Activated T-cell treated with anti-CD3 and anti-CD28 coated beads for 1 hour (primary cell): ENCODE results near the gene STK17A.
"Not testable (repeated sequence)": the region's sequence is repeated elsewhere in the genome, so short reads cannot be mapped to it uniquely, and the experiment has no call there.

Source experiments
- DNase-seq: peaks from one replicate; pipeline ENCODE4 v3.0.0-alpha.2; 2020; ENCODE audit warnings: low read depth

The STK17A gene

DNA sequence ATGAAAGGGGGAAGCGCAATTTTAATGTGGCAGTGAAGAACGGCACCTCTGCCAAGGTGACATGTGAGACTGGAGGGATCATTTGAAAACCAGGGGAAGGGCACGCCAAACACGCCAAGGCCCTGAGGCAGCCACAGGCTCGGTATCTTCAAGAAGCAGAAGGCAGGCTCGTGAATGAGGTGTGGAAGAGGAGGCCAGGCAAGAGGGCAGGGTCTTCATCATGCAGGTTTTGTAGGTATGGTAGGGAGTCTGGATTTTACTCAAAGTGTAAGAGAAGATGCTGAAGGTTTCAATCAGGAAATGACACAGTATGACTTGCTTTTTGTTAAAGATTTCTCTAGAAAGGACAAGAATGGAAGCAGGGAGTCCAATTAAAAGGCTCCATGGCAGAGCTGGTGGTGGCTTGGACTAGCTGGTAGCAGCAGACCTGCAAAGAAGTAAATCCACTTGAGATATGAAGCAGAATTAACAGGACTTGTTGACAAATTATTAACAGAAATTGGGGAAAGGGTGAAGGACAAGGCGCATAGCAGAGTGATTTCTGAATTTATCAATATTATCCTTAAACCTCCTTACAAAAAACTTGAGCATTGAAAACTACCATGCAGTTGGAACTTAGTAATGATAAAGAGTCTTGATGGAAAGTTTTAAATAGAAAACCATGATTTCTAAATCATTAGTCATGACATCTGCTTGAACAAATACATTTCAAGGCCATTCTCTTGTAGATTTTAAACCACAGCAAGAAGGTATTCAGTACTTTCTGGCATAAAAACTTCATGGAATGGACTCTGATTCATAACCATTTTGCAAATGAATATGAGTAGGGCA lies 76.0 kb downstream of the STK17A start:
- DNase-seq, result no peak

- no peak for DNase-seq
Observed at GRCh38 chr7:43659549-43659896, 76.6 kb downstream of the STK17A start.

- no peak for DNase-seq
Observed at GRCh38 chr7:43660141-43660540, 77.2 kb downstream of the STK17A start.

DNA sequence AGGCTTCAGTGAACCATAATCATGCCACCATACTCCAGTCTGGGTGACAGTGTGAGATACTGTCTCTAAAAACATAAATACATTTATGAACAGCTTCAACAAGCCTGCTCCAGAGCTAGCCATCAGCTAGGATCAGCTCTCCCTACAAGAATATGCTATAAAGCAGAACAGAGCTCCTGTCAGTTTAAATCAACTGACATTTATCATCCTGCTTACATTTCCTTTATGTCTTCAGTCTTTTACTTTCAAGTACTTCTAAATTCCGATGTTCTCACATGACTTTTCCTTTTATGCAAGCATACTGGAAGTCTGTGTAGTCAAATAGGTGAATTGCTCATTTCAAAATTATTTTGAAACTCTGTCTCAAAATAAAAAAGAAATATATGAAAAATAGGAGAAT lies 81.8 kb downstream of the STK17A start:
- DNase-seq, result no peak

- no peak for DNase-seq
Observed at GRCh38 chr7:43666938-43667337, 84.0 kb downstream of the STK17A start.

DNA sequence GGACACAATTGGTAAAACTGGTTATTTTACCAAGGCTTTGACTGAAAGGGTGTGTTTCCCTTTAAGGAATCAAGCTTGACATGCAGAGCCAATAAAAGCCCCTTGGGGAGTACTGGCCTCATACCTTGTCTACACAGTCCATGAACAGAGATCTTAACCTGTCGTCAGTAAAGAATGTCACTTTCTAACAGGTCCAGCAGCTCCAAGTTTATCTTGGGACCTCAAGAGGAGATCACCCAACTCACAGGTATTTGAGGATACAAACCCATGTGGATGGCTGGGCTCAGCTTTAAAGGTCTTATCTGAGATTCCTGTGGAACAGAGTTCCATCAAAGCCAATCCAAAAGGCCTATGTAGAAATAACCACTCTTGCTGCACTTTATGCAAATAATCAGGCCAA lies 85.1 kb downstream of the STK17A start:
- DNase-seq, result no peak

DNA sequence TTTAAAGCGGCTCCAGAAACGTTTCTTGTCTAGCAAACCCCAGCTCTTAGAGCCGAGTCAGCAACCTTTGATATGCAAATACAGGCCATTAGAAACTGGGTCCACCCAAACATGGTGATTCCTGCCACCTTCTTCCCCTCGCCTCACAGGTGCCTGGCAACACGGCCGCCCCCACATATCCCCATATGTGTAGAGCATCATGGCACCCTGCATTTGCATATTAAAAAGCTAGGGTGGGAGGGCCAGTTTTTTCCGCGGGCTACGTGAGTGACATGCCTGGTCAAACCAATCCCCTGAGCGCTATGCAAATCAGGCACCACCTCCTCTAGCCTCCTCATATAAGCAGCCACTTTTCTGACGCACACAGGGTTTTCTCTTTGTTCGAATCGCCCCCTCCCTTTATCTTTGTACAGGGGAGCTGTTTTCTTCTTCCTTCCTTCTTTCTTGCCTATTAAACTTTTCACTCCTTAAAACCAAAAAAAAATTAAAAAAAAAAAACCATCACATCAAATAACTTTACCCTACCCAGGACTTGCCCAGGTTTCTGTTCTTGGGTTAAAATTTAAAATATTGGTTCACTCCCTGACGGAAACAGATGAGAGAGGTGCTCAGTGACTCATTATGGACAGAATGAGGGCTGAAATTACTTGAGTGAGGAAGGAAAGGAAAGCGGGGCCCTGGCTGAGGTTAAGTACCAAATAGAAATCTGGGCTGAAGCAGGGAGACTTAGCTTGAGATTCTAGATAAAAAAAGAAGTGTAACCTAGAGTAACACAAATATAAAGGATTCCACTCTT lies 86.6 kb downstream of the STK17A start:
- no peak for DNase-seq

DNA sequence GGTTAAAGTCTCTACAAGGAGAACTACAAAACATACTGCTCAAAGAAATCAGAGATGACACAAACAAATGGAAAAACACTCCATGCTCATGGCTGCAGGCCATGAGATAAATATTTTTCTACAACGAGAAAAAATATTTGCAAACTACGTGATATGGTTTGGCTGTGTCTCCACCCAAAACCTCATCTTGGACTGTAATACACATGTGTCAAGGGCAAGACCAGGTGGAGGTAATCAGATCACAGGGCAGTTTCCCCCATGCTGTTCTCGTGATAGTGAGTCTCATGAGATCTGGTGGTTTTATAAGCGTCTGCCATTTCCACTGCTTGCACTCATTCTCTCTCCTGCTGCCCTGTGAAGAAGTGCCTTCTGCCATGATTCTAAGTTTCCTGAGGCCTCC lies 88.6 kb downstream of the STK17A start:
- no peak for DNase-seq

DNA sequence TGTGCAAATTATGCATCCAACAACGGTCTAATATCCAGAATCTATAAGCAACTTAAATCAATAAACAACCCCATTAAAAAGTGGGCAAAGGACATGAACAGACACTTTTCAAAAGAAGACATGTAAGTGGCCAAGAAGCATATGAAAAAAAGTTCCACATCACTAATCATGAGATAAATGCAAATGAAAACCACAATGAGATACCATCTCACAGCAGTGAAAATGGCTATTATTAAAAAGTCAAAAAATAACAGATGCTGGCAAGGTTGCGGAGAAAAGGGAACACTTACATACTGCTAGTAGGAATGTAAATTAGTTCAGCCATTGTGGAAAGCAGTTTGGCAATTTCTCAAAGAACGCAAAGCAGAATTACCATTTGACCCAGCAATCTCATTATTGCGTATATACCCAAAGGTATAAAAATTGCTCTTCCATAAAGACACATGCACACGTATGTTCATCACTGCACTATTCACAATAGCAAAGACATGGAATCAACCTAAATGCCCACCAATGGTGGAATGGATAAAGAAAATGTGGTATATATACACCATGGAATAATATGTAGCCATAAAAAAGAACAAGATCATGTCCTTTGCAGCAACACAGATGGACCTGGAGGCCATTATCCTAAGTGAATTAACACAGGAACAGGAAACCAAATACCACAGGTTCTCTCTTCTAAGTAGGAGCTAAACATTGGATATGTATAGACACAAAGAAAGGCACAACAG lies 90.5 kb downstream of the STK17A start:
- not testable (repeated sequence) for DNase-seq

- DNase-seq, result no peak
Observed at GRCh38 chr7:43674559-43675436, 91.9 kb downstream of the STK17A start.
